Neural progenitor cell (in vitro differentiated cells): ENCODE data around the gene GALR3.

Experiments
- CTCF ChIP-seq: fragments of 200-600 bp; sonication (generic); IDR thresholded peaks from 2 replicates; pipeline ENCODE4 v1.5.1; 2017; ENCODE audit warnings: antibody characterized with exemption, mild to moderate bottlenecking
- EZH2 ChIP-seq: fragments of 200-600 bp; sonication (generic); IDR thresholded peaks from 2 replicates; pipeline ENCODE4 v1.6.1; 2017; ENCODE audit warnings: antibody characterized with exemption, mild to moderate bottlenecking, moderate library complexity
- EZH2phosphoT487 ChIP-seq: fragments of 200-600 bp; sonication (generic); IDR thresholded peaks from 2 replicates; pipeline ENCODE4 v1.6.1; 2017; ENCODE audit warnings: antibody characterized with exemption

GRCh38 chr22:37804881-37805809 is 18.0 kb upstream of the GALR3 start:
- TF ChIP-seq CTCF = no peak
- peak; percentile 63 for TF ChIP-seq EZH2
- peak; percentile 48 for TF ChIP-seq EZH2phosphoT487
